ENCODE data around the gene L2HGDH. TPM values are rescaled to one million over a fixed set of nuclear protein-coding genes. Genes with fewer than 3 reads are reported as not detected.

The L2HGDH gene
- total RNA-seq, 1 experiment from 2014 or later: 32.9 TPM

GRCh38 chr14:50213795-50214194 lies 98.2 kb downstream of the L2HGDH start:
- Histone ChIP-seq H3K27me3 (ENCODE audit: low read length) (no peaks in the 10 kb centered on the region), H4K20me1 (ENCODE audit: insufficient read depth, low read depth, low read length) (no peaks in the 10 kb centered on the region), H3K79me2 (ENCODE audit: low read length) (peaks cover 100% of the 10 kb centered on the region), H3K9me2 (replicated peaks; ENCODE audit: insufficient read depth, low read length) (no peaks in the 10 kb centered on the region), H2AFZ (ENCODE audit: low read length) (no peak overlapping the region), H3K4me2 (ENCODE audit: low read depth, low read length, poor library complexity, severe bottlenecking) (no peak overlapping the region), H3K36me3 (ENCODE audit: insufficient read depth, low read length) (no peaks in the 10 kb centered on the region), H3K9ac (ENCODE audit: low read length) (no peak overlapping the region), H3K4me1 (ENCODE audit: low read length) (peaks cover 12% of the 10 kb centered on the region), H3K9me3 (ENCODE audit: low read length) (no peaks in the 10 kb centered on the region), H3K27ac (ENCODE audit: low read length) (no peak overlapping the region), H3K4me3 (ENCODE audit: low read length) (no peak overlapping the region)
- no peak for DNase-seq

- no peaks in the 10 kb centered on the region for H3K9me3 ChIP-seq (ENCODE audit: low read length)
- no peaks in the 10 kb centered on the region for H3K36me3 ChIP-seq (ENCODE audit: insufficient read depth, low read length)
- H3K4me1 ChIP-seq (ENCODE audit: low read length): peaks cover 6% of the 10 kb centered on the region; the same call in 1 of the 2 replicates
- H3K4me2 ChIP-seq (ENCODE audit: low read depth, low read length, poor library complexity, severe bottlenecking): no peak overlapping the region
- H3K27ac ChIP-seq (ENCODE audit: low read length): no peak overlapping the region
- H3K27me3 ChIP-seq (ENCODE audit: low read length): no peaks in the 10 kb centered on the region
- no peaks in the 10 kb centered on the region for H3K9me2 ChIP-seq (replicated peaks; ENCODE audit: insufficient read depth, low read length)
- H4K20me1 ChIP-seq (ENCODE audit: insufficient read depth, low read depth, low read length): no peaks in the 10 kb centered on the region
- H3K9ac ChIP-seq (ENCODE audit: low read length): no peak overlapping the region
- peaks cover 100% of the 10 kb centered on the region for H3K79me2 ChIP-seq (ENCODE audit: low read length)
- no peak overlapping the region for H3K4me3 ChIP-seq (ENCODE audit: low read length)
- no peak overlapping the region for H2AFZ ChIP-seq (ENCODE audit: low read length)
- no peak for DNase-seq
Measured at GRCh38 chr14:50212726-50213125, 99.3 kb downstream of the L2HGDH start.

- no peak for DNase-seq
- H3K79me2 ChIP-seq (ENCODE audit: low read length): peaks cover 100% of the 10 kb centered on the region
Measured at GRCh38 chr14:50210074-50210473, 102.0 kb downstream of the L2HGDH start.

GRCh38 chr14:50198499-50198898 lies 113.5 kb downstream of the L2HGDH start:
- H4K20me1 ChIP-seq (ENCODE audit: insufficient read depth, low read depth, low read length): no peaks in the 10 kb centered on the region
- H3K9me2 ChIP-seq (replicated peaks; ENCODE audit: insufficient read depth, low read length): no peaks in the 10 kb centered on the region
- H3K9me3 ChIP-seq (ENCODE audit: low read length): no peaks in the 10 kb centered on the region
- no peak overlapping the region for H3K4me3 ChIP-seq (ENCODE audit: low read length)
- H3K9ac ChIP-seq (ENCODE audit: low read length): no peak overlapping the region
- DNase-seq: no peak
- no peak overlapping the region for H3K4me2 ChIP-seq (ENCODE audit: low read depth, low read length, poor library complexity, severe bottlenecking)
- no peaks in the 10 kb centered on the region for H3K27me3 ChIP-seq (ENCODE audit: low read length)
- no peak overlapping the region for H2AFZ ChIP-seq (ENCODE audit: low read length)
- peaks cover 7% of the 10 kb centered on the region for H3K4me1 ChIP-seq (ENCODE audit: low read length)
- peaks cover 33% of the 10 kb centered on the region for H3K79me2 ChIP-seq (ENCODE audit: low read length)
- H3K36me3 ChIP-seq (ENCODE audit: insufficient read depth, low read length): peaks cover 12% of the 10 kb centered on the region; the same call in 1 of the 2 replicates
- no peak overlapping the region for H3K27ac ChIP-seq (ENCODE audit: low read length)

More at GRCh38 chr14:50210074-50210473, 102.0 kb downstream of the L2HGDH start:
- Histone ChIP-seq H3K36me3 (ENCODE audit: insufficient read depth, low read length) (no peaks in the 10 kb centered on the region), H4K20me1 (ENCODE audit: insufficient read depth, low read depth, low read length) (no peaks in the 10 kb centered on the region), H3K27ac (ENCODE audit: low read length) (no peak overlapping the region), H3K27me3 (ENCODE audit: low read length) (no peaks in the 10 kb centered on the region), H3K9me3 (ENCODE audit: low read length) (no peaks in the 10 kb centered on the region), H3K9me2 (replicated peaks; ENCODE audit: insufficient read depth, low read length) (no peaks in the 10 kb centered on the region), H2AFZ (ENCODE audit: low read length) (no peak overlapping the region), H3K4me2 (ENCODE audit: low read depth, low read length, poor library complexity, severe bottlenecking) (no peak overlapping the region), H3K4me3 (ENCODE audit: low read length) (no peak overlapping the region), H3K9ac (ENCODE audit: low read length) (no peak overlapping the region), H3K4me1 (ENCODE audit: low read length) (peaks cover 6% of the 10 kb centered on the region; the same call in 1 of the 2 replicates)

GRCh38 chr14:50191499-50191898 lies 120.5 kb downstream of the L2HGDH start:
- H3K36me3 ChIP-seq (ENCODE audit: insufficient read depth, low read length): 0 out of 2 replicates have a peak, but pooled peaks cover 5% of the 10 kb centered on the region
- H3K9me3 ChIP-seq (ENCODE audit: low read length): no peaks in the 10 kb centered on the region
- H3K27me3 ChIP-seq (ENCODE audit: low read length): no peaks in the 10 kb centered on the region
- H3K4me1 ChIP-seq (ENCODE audit: low read length): peaks cover 20% of the 10 kb centered on the region
- no peaks in the 10 kb centered on the region for H3K9me2 ChIP-seq (replicated peaks; ENCODE audit: insufficient read depth, low read length)
- DNase-seq: no peak
- H4K20me1 ChIP-seq (ENCODE audit: insufficient read depth, low read depth, low read length): no peaks in the 10 kb centered on the region
- no peak overlapping the region for H3K27ac ChIP-seq (ENCODE audit: low read length)
- H3K4me3 ChIP-seq (ENCODE audit: low read length): no peak overlapping the region
- H2AFZ ChIP-seq (ENCODE audit: low read length): no peak overlapping the region
- H3K9ac ChIP-seq (ENCODE audit: low read length): no peak overlapping the region
- peaks cover 8% of the 10 kb centered on the region for H3K79me2 ChIP-seq (ENCODE audit: low read length)
- no peak overlapping the region for H3K4me2 ChIP-seq (ENCODE audit: low read depth, low read length, poor library complexity, severe bottlenecking)

Small RNA genes lying within 50 kb of the gene (small RNA-seq; reads per million reads assigned to genes)
- gene MIR4504: 0.36 reads per million

Other genes with a start within 250 kb of the L2HGDH start
- 8.7 and 25.6 TPM in 2 replicates for gene VCPKMT, start 195.7 kb downstream of the L2HGDH start, total RNA-seq (2014; rRNA removed; shearing (Covaris generic); ENCODE audit: low replicate concordance)
- gene SOS2, start 80.7 kb downstream of the L2HGDH start, total RNA-seq (2014; rRNA removed; shearing (Covaris generic); ENCODE audit: low replicate concordance): 49.9 and 84.1 TPM in 2 replicates
- 31.9 and 38.6 TPM in 2 replicates for gene DMAC2L, start 95 bp upstream of the L2HGDH start, total RNA-seq (2014; rRNA removed; shearing (Covaris generic); ENCODE audit: low replicate concordance)
- 5.9 and 12.4 TPM in 2 replicates for gene CDKL1, start 84.7 kb upstream of the L2HGDH start, total RNA-seq (2014; rRNA removed; shearing (Covaris generic); ENCODE audit: low replicate concordance)
- gene MAP4K5, start 220.3 kb upstream of the L2HGDH start, total RNA-seq (2014; rRNA removed; shearing (Covaris generic); ENCODE audit: low replicate concordance): 73.5 and 127 TPM in 2 replicates
- 0.18 and 3.3 TPM in 2 replicates for gene ATL1, start 247.9 kb upstream of the L2HGDH start, total RNA-seq (2014; rRNA removed; shearing (Covaris generic); ENCODE audit: low replicate concordance)

All from Karpas-422 (cell line).